H1 (cell line): ENCODE results near the gene SYNDIG1. TPM values are rescaled to one million over a fixed set of nuclear protein-coding genes. Genes with fewer than 3 reads are reported as not detected.

Experiments used
- CTCF ChIA-PET: fragments of 300-600 bp; sonication (Branson Sonifier 250); formaldehyde crosslinking; loops from one replicate; lab custom pipeline; 2021; ENCODE audit not compliant: partially characterized antibody; lab: Charles Lee
- POLR2A ChIA-PET: fragments of 300-600 bp; sonication (Branson Sonifier 250); formaldehyde crosslinking; loops from one replicate; lab custom pipeline; 2021; ENCODE audit warnings: inconsistent platforms; ENCODE audit not compliant: partially characterized antibody; lab: Charles Lee
- DNase-seq, 2 experiments: peaks; one replicate each; pipeline versions ENCODE4 v3.0.0 to v3.0.0-alpha.2; 2010 to 2022; ENCODE audit warnings: low spot score in 2 of 2, low read depth in 1 of 2, mixed read lengths in 1 of 2
- FAIRE-seq: peaks from 2 replicates; lab custom pipeline; 2011; peaks lifted over from hg19 to GRCh38; lab: Jason Lieb, UNC
- H2AFZ ChIP-seq: 2 replicates; pipeline ENCODE4 v1.8.1; 2012; ENCODE audit warnings: low read length, inconsistent platforms
- H2AK5ac ChIP-seq: 2 replicates; pipeline ENCODE4 v1.6.1; 2013; ENCODE audit warnings: low read depth, low read length
- H2BK120ac ChIP-seq: replicated peaks from 2 replicates; pipeline ENCODE3; 2013; ENCODE audit warnings: low read depth, low read length, inconsistent platforms
- H2BK12ac ChIP-seq: 2 replicates; pipeline ENCODE4 v1.6.1; 2013; ENCODE audit warnings: low read depth, low read length
- H2BK15ac ChIP-seq: 2 replicates; pipeline ENCODE4 v1.6.1; 2013; ENCODE audit warnings: low read length
- H2BK20ac ChIP-seq: 2 replicates; pipeline ENCODE4 v1.6.1; 2013; ENCODE audit warnings: low read length
- H2BK5ac ChIP-seq: 2 replicates; pipeline ENCODE4 v1.6.1; 2013; ENCODE audit warnings: low read depth, low read length
- H3K14ac ChIP-seq: 2 replicates; pipeline ENCODE4 v1.6.1; 2013; ENCODE audit warnings: inconsistent platforms; ENCODE audit not compliant: insufficient read length
- H3K18ac ChIP-seq: 2 replicates; pipeline ENCODE4 v1.6.1; 2013; ENCODE audit warnings: low read length; ENCODE audit errors: extremely low read depth
- H3K23ac ChIP-seq: 2 replicates; pipeline ENCODE4 v1.6.1; 2013; ENCODE audit warnings: inconsistent platforms; ENCODE audit not compliant: insufficient read length
- H3K23me2 ChIP-seq: 2 replicates; pipeline ENCODE4 v1.6.1; 2013; ENCODE audit warnings: low read depth, low read length
- H3K27ac ChIP-seq: 2 replicates; pipeline ENCODE4 v1.6.1; 2011; ENCODE audit warnings: low read depth, low read length, inconsistent platforms
- H3K27me3 ChIP-seq, 4 experiments: replicated peaks in 1 of 4; 1 replicate in 1 of 4; 2 replicates in 3 of 4; pipeline versions ENCODE4 v1.6.1 to v1.8.1; 2011 to 2013; ENCODE audit warnings: low read length in 3 of 4, mild to moderate bottlenecking in 3 of 4, inconsistent platforms in 2 of 4, mixed read lengths in 2 of 4, moderate library complexity in 1 of 4; ENCODE audit not compliant: control insufficient read depth in 3 of 4, insufficient read depth in 3 of 4; ENCODE audit errors: extremely low read depth in 1 of 4
- H3K36me3 ChIP-seq, 4 experiments: 2 replicates each; pipeline versions ENCODE4 v1.6.1 to v1.8.1; 2011 to 2013; ENCODE audit warnings: mild to moderate bottlenecking in 4 of 4, low read length in 3 of 4, moderate library complexity in 2 of 4, control low read depth in 1 of 4, inconsistent platforms in 1 of 4; ENCODE audit not compliant: insufficient read depth in 4 of 4, control insufficient read depth in 2 of 4
- H3K4ac ChIP-seq: replicated peaks from 2 replicates; pipeline ENCODE3; 2013; ENCODE audit warnings: low read length, low read depth, mixed read lengths, inconsistent platforms; ENCODE audit not compliant: insufficient read length
- H3K4me1 ChIP-seq, 4 experiments: replicated peaks in 1 of 4; 1 replicate in 1 of 4; 2 replicates in 3 of 4; pipeline versions ENCODE4 v1.6.1 to v1.8.1; 2011 to 2013; ENCODE audit warnings: low read length in 3 of 4, inconsistent platforms in 2 of 4, mixed read lengths in 1 of 4; ENCODE audit not compliant: insufficient read depth in 4 of 4, control insufficient read depth in 3 of 4
- H3K4me2 ChIP-seq, 2 experiments: 2 replicates each; pipeline versions ENCODE4 v1.6.1 to v1.8.1; 2011 to 2013; ENCODE audit warnings: low read depth in 2 of 2, low read length in 2 of 2, control low read depth in 1 of 2, inconsistent platforms in 1 of 2, mild to moderate bottlenecking in 1 of 2; ENCODE audit not compliant: insufficient read depth in 1 of 2
- H3K4me3 ChIP-seq, 4 experiments: fragments of 200-600, 300-600 bp in 1 of 4; sonication (generic), shearing (Covaris generic), sonication (Bioruptor Twin) in 1 of 4; 2 replicates each; pipeline versions ENCODE4 v1.5.1 to v1.8.1; 2011 to 2016; ENCODE audit warnings: low read length in 4 of 4, low read depth in 3 of 4, control low read depth in 2 of 4, inconsistent platforms in 2 of 4, mild to moderate bottlenecking in 2 of 4, mixed read lengths in 1 of 4, moderate library complexity in 1 of 4; ENCODE audit not compliant: insufficient read depth in 2 of 4; ENCODE audit errors: extremely low read depth in 1 of 4
- H3K56ac ChIP-seq: replicated peaks from 2 replicates; pipeline ENCODE3; 2013; ENCODE audit warnings: low read depth, mild to moderate bottlenecking, mixed read lengths, low read length, inconsistent platforms; ENCODE audit not compliant: insufficient read length
- H3K79me1 ChIP-seq: 2 replicates; pipeline ENCODE4 v1.6.1; 2013; ENCODE audit warnings: low read depth, low read length, control low read depth
- H3K79me2 ChIP-seq, 2 experiments: 2 replicates each; pipeline versions ENCODE4 v1.6.1 to v1.8.1; 2012 to 2013; ENCODE audit warnings: low read length in 2 of 2, mild to moderate bottlenecking in 2 of 2, inconsistent platforms in 1 of 2; ENCODE audit not compliant: insufficient read depth in 2 of 2, control insufficient read depth in 1 of 2
- H3K9ac ChIP-seq, 4 experiments: replicated peaks in 1 of 4; 1 replicate in 1 of 4; 2 replicates in 3 of 4; pipeline versions ENCODE4 v1.6.1 to v1.8.1; 2011 to 2013; ENCODE audit warnings: low read depth in 3 of 4, low read length in 3 of 4, control low read depth in 2 of 4, mild to moderate bottlenecking in 2 of 4, moderate library complexity in 2 of 4, inconsistent platforms in 1 of 4; ENCODE audit errors: extremely low read depth in 1 of 4
- H3K9me3 ChIP-seq, 2 experiments: 2 replicates each; pipeline versions ENCODE4 v1.6.1 to v1.8.1; 2012 to 2013; ENCODE audit warnings: mild to moderate bottlenecking in 2 of 2, moderate library complexity in 2 of 2, control low read depth in 1 of 2, inconsistent platforms in 1 of 2, low read depth in 1 of 2, low read length in 1 of 2, mixed read lengths in 1 of 2; ENCODE audit not compliant: insufficient read depth in 2 of 2
- H4K20me1 ChIP-seq, 2 experiments: replicated peaks in 1 of 2; 2 replicates each; pipeline versions ENCODE3 to v1.8.1; 2011 to 2013; ENCODE audit warnings: inconsistent platforms in 2 of 2, low read length in 2 of 2, mild to moderate bottlenecking in 1 of 2; ENCODE audit not compliant: insufficient read depth in 2 of 2, control insufficient read depth in 1 of 2
- H4K5ac ChIP-seq: 2 replicates; pipeline ENCODE4 v1.6.1; 2013; ENCODE audit warnings: low read length, low read depth, mixed read lengths, inconsistent platforms; ENCODE audit not compliant: insufficient read length
- H4K8ac ChIP-seq: 2 replicates; pipeline ENCODE4 v1.8.0; 2013; ENCODE audit warnings: mild to moderate bottlenecking, moderate library complexity, low read length, inconsistent platforms; ENCODE audit not compliant: insufficient read depth; ENCODE audit errors: extremely low read depth
- H4K91ac ChIP-seq: replicated peaks from 2 replicates; pipeline ENCODE3; 2013; ENCODE audit warnings: low read length, mixed read lengths, inconsistent platforms; ENCODE audit not compliant: insufficient read length
- BCL11A ChIP-seq, 2 experiments: IDR thresholded peaks; one replicate each; pipeline ENCODE4 v1.6.1; 2011; ENCODE audit warnings: low read depth in 2 of 2, low read length in 2 of 2, mild to moderate bottlenecking in 2 of 2
- CBX5 ChIP-seq: fragments of 300-800, 300-1000 bp; sonication (generic); IDR thresholded peaks from 2 replicates; pipeline ENCODE4 v1.7.1; 2016; ENCODE audit warnings: antibody characterized with exemption, low read length, low read depth
- CBX8 ChIP-seq: fragments of 300-800, 300-1000 bp; sonication (generic); IDR thresholded peaks from 2 replicates; pipeline ENCODE4 v1.7.1; 2016; ENCODE audit warnings: low read depth, low read length, borderline replicate concordance
- CEBPB ChIP-seq: IDR thresholded peaks from 2 replicates; pipeline ENCODE4 v1.6.1; 2012; ENCODE audit warnings: low read depth, low read length
- CHD2 ChIP-seq: IDR thresholded peaks from 2 replicates; pipeline ENCODE4 v1.6.1; 2012; ENCODE audit warnings: low read length, improper control_type of control experiment
- JUND ChIP-seq: IDR thresholded peaks from 2 replicates; pipeline ENCODE4 v1.6.1; 2011; ENCODE audit warnings: mild to moderate bottlenecking, improper control_type of control experiment, low read length
- NRF1 ChIP-seq: IDR thresholded peaks from 2 replicates; pipeline ENCODE4 v1.6.1; 2011; ENCODE audit warnings: mild to moderate bottlenecking, low read depth, low read length, improper control_type of control experiment
- POLR2AphosphoS5 ChIP-seq: IDR thresholded peaks from 2 replicates; pipeline ENCODE4 v1.6.1; 2011; ENCODE audit warnings: low read depth, low read length
- POU5F1 ChIP-seq: IDR thresholded peaks from 2 replicates; pipeline ENCODE4 v1.6.1; 2011; ENCODE audit warnings: low read depth, mild to moderate bottlenecking, low read length, moderate library complexity
- SAP30 ChIP-seq: fragments of 300-600 bp; sonication (generic); IDR thresholded peaks from 2 replicates; pipeline ENCODE4 v1.7.1; 2012; ENCODE audit warnings: low read length, moderate library complexity, mild to moderate bottlenecking, inconsistent platforms; ENCODE audit not compliant: insufficient read depth, insufficient replicate concordance
- SRF ChIP-seq: IDR thresholded peaks from 2 replicates; pipeline ENCODE4 v1.6.1; 2011; ENCODE audit warnings: mild to moderate bottlenecking, low read depth, low read length, moderate library complexity
- SUZ12 ChIP-seq: fragments of 200-600 bp; sonication (generic); IDR thresholded peaks from 2 replicates; pipeline ENCODE4 v1.6.1; 2012; ENCODE audit warnings: mild to moderate bottlenecking, inconsistent platforms, low read length, moderate library complexity, mixed read lengths
- TAF1 ChIP-seq: IDR thresholded peaks from 2 replicates; pipeline ENCODE4 v1.6.1; 2011; ENCODE audit warnings: mild to moderate bottlenecking, low read depth, low read length
- ZNF274 ChIP-seq: IDR thresholded peaks from 2 replicates; pipeline ENCODE4 v1.7.0; 2012; ENCODE audit warnings: low read length, borderline replicate concordance; ENCODE audit errors: extremely low read depth
- WGBS, 2 experiments: shearing (Covaris generic) in 1 of 2; methylation state at CpG; one replicate each; pipeline versions ENCODE4 v1.1.6 to v1.1.7; 2013 to 2015; ENCODE audit warnings: low lambda C conversion rate in 2 of 2, mixed read lengths in 2 of 2, inconsistent platforms in 1 of 2, low coverage in 1 of 2, missing lambda C conversion rate in 1 of 2; ENCODE audit not compliant: insufficient replicate concordance in 2 of 2, insufficient coverage in 1 of 2, insufficient read length in 1 of 2; ENCODE audit errors: extremely low coverage in 1 of 2, missing lambda C conversion rate in 1 of 2; 5-methylcytosine and 5-hydroxymethylcytosine counted together
- polyA plus RNA-seq, 7 experiments: library from polyadenylated mRNA; depleted of rRNA in 3 of 7; stranded (reverse) in 5 of 7; unstranded in 2 of 7; fragments of >200 nt in 5 of 7; fragments of 200-250 nt in 2 of 7; gene quantifications; 1 replicate in 5 of 7; 2 replicates in 1 of 7; 4 replicates in 1 of 7; pipeline versions ENCODE4 v1.2.1 to v1.2.3, GENCODE V29; 2011 to 2013; ENCODE audit warnings: missing spikeins in 2 of 7, mixed read lengths in 2 of 7
- total RNA-seq: library from RNA; stranded (reverse); fragmentation: NEBNext Ultra II Directional; extraction: Animal tissue kit (Norgen Biotek cat#: 25700); gene quantifications from 2 replicates; pipeline ENCODE4 v1.2.1, GENCODE V29; 2021
- TF ChIP-seq, protein P1 (sequence below): IDR thresholded peaks from 2 replicates; pipeline ENCODE4 v1.6.1; 2012; ENCODE audit warnings: inconsistent platforms

The SYNDIG1 gene
- total and polyA plus RNA-seq, 2 of the 8 experiments (the other 6 are each of a cell fraction or from before 2014, with no cell fraction given), result 6.5 to 7.8 TPM

DNA sequence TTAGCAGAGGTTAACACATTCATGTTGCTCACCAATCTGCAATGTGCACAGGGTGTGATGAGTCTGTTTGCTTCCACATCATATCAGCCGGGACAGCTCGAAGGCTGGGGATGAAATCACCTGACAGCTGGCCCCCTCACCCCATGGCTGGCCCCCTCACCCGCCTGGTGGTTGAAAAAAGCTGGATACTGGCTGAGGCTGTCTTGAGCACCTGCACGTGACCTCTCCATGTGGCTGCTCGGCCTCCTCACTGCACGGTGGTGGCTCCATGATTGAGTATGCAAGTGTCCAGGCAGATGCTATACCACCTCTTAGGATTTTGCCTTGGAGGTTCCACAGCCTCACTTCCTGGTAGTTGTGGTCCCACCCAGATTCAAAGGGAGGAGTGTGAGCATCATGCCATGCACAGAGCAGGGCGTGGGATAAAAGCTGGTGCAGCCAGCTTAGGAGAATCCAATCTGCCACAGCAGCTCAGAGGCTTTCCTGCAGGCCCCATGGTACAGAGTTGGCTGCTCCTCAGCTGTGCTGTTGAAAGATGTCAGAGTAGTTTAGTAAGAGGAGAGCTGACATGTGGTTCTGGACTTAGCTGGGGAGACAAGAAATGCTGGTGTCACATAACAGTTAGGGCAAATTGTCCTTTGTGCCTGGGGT lies 29.6 kb upstream of the SYNDIG1 start:
- no peak overlapping the region for H3K4me2 ChIP-seq
- no peak overlapping the region for H4K8ac ChIP-seq
- no peaks in the 10 kb centered on the region for H4K20me1 ChIP-seq
- no peak overlapping the region for H2AFZ ChIP-seq
- H2BK120ac ChIP-seq, result no peak overlapping the region
- H3K9ac ChIP-seq, result no peak overlapping the region
- no peaks in the 10 kb centered on the region for H3K79me2 ChIP-seq
- no peak overlapping the region for H4K91ac ChIP-seq
- no peak overlapping the region for H2AK5ac ChIP-seq
- no peak overlapping the region for H3K27ac ChIP-seq
- WGBS, 2 experiments, result 95% methylated on average over 7 of the region's 7 CpGs; no CpG with 5 or more reads in 1 of the 2 experiments
- no peak overlapping the region for H2BK20ac ChIP-seq
- FAIRE-seq (no peak), DNase-seq (no peak)
- H3K9me3 ChIP-seq, result no peaks in the 10 kb centered on the region
- H3K27me3 ChIP-seq, result no peaks in the 10 kb centered on the region
- no peak overlapping the region for H2BK12ac ChIP-seq
- no peak overlapping the region for H4K5ac ChIP-seq
- H3K4me1 ChIP-seq, result peaks cover 13 to 26% (median 18%) of the 10 kb centered on the region in 4 experiments; a peak in 6 of 7 replicates
- H3K36me3 ChIP-seq, result no peaks in the 10 kb centered on the region
- H2BK5ac ChIP-seq, result no peak overlapping the region
- H3K4me3 ChIP-seq, result no peak overlapping the region
- CTCF ChIA-PET, result interaction anchor here (0.8 kb wide), 1 partner anchor 65 kb away, joined by 3 read pairs; no protein-coding TSS in a partner anchor
- no peak overlapping the region for H3K4ac ChIP-seq
- no peak overlapping the region for H3K56ac ChIP-seq
- no peak overlapping the region for H3K23ac ChIP-seq
- no peaks in the 10 kb centered on the region for H3K23me2 ChIP-seq
- no peak overlapping the region for H3K18ac ChIP-seq
- H2BK15ac ChIP-seq, result peak overlapping the region; percentile 48
- POLR2A ChIA-PET, result no interaction called here
- H3K79me1 ChIP-seq, result no peaks in the 10 kb centered on the region
- H3K14ac ChIP-seq, result no peak overlapping the region
- TF ChIP-seq SUZ12, result no peak
- no peak for TF ChIP-seq ZNF274
- TF ChIP-seq POLR2AphosphoS5, result no peak
- TF ChIP-seq CBX8, result no peak
- no peak for TF ChIP-seq TAF1
- TF ChIP-seq SAP30, result no peak
- TF ChIP-seq JUND, result no peak
- no peak for TF ChIP-seq CHD2
- no peak for TF ChIP-seq CBX5
- TF ChIP-seq, protein P1, sequence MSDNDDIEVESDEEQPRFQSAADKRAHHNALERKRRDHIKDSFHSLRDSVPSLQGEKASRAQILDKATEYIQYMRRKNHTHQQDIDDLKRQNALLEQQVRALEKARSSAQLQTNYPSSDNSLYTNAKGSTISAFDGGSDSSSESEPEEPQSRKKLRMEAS, result no peak
- TF ChIP-seq SRF, result no peak
- TF ChIP-seq POU5F1, result no peak
- TF ChIP-seq BCL11A (IDR thresholded peaks at IDR 0.05; ENCODE audit: low read depth in 2 of 2, low read length in 2 of 2), result no peak
- no peak for TF ChIP-seq NRF1
- TF ChIP-seq CEBPB, result no peak
